Stimulated activated naive CD8-positive, alpha-beta T cell treated with anti-CD3 and anti-CD28 coated beads, Interleukin-15, Interleukin-2, amounts not matched to agents 100 U/mL and 50 U/mL, for 24 hours (primary cell): ENCODE data around the gene SLFN13.
"Not testable (repeated sequence)": the region's sequence is repeated elsewhere in the genome, so short reads cannot be mapped to it uniquely, and the experiment has no call there.

ENCODE experiments used
- ATAC-seq: fragments of 150-1000 bp; cut with Tn5 transposase; one replicate; pipeline ENCODE4 v1.10.0; 2021
- DNase-seq: peaks from one replicate; pipeline ENCODE4 v3.0.0; 2021

The SLFN13 gene

DNA sequence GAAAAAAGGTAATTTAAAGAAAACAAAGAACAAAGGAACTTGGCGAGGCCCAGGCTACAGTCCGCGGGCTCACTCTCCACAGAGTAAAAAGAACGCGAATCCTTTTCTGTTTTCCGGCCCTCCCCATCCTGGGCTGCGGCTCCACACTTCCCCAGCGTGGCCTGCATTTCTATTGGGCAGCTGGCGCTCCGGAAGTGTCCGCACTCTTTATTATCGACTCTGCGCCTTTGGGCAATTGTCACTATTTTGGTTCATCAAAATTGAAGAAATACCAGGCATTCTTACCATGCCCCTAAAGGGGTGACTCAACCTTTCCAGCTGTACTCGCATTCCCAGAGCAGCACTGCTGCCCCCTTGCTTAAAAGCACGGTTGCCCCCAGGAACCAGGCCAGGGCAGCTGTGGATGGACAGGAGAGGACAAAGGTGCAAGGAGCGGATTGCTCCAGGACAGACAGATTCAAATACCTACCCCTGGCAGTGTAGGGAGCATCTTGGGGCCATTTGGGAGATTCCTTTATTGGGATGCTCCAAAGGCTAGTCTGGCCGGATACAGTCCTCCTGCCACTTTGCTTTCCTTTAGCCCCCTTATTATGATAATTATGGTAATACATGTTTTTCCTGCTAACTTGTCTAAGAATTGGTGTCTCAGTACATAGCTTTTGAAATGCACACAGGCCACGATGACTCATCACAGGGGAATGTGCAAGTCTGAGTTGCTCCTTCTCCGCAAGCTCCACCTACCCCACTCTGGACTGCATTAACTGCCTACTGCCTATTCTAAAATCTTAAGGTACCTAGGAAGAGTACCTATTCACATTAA is 15.3 kb downstream of the SLFN13 start:
- ATAC-seq (peak; percentile 94), DNase-seq (peak; percentile 67)

DNA sequence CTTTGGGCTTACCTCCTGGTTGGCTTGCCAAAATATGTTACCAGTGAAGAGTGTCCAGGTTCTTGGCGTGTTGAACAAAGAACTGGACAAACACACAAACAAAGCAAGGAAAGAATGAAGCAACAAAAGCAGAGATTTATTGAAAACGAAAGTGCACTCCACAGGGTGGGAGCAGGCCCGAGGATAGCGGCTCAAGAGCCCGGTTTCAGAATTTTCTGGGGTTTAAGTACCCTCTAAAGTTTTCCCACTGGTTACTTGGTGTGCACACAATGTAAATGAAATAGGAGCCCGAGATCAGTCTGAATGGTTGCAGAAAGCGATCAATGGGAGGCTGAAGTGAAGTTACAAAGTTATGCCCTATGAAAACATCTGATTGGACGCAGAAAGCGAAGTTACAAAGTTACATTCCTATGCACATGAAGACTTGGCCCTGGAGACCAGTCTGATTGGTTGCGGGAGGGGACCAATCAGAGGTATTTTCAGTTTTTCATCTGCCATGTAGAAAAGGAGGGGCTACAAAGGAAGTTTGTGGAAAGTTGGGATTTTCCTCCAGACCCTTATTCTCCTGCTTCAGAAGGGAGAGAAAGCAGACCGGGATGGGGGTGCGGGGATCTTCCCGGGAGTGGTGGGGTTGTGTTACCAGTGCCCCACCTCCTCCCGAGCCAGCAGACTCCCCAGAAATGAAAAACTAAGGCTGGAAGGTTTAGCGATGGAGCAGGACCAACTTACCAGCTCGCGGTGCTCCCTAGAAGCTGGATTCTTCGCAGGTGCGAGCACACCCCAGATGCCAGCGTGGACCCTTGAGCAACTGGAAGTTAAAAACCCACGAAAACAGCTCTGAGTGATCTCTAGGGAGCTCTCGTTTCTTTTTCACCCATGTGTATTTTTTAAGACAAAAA is 16.1 kb downstream of the SLFN13 start, which contains the start of gene SLFN12:
Gene SLFN12, minus strand, starts transcription at position 325 of the 899 bp plus-strand sequence. CDS start 9,472 bp downstream, outside the sequence.
- ATAC-seq: peak; percentile 61
- DNase-seq: peak; percentile 49

DNA sequence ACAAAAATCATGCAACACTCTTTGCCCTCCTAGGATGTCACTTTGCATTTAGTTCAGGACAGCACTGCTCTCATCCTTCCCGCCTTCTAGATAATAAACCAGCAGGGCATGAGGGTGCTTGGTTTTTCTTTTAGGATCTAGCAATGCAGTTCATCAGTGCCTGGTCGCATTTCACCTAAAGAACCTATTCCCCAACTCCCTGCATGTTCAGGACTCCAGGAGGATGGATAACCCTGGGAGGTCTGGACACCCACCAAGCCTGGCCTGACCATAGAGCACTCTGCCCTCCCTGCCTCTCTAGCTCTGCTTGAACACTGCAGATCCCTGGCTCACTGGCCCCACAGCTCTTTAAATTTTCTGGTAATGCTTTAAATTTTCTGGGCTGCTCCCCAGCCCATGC is 18.9 kb downstream of the SLFN13 start:
- no peak for DNase-seq
- no peak for ATAC-seq

DNA sequence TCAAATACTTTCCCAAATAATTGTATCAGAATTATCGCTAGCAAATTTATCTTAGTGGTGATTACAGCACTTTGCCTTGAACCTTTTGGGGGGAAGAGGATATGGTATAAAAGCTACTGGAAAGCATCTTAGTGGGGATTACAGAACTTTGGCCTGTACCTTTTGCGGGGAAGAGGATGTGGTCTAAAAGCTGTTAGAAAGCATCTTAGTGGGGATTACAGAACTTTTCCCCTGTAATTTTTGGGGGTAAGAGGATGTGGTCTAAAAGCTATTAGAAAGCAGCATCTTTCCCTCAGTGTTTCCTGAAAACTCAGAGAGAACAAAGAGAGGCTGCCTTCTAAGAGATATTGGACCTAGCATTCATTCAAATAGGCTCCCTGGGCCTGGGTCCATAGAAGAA is 20.3 kb downstream of the SLFN13 start:
- ATAC-seq: no peak
- no peak for DNase-seq

DNA sequence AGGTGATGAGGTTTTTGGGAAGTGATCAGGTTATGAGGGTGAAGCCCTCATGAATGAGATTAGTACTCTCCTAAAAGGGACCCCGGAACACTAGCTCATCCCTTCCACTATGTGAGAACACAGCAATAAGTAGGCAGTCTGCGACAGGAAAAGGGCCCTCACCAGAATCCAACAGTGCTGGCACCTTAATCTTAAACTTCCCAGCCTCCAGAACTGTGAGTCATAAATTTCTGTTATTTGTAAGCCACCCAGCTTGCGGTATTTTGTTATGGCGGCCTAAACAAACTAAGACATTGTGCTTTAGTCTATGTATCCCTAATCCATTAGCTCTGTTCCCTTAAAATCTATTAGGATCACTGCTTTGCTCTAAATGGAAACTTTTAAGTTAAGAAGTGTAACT is 24.8 kb downstream of the SLFN13 start:
- no peak for ATAC-seq

DNA sequence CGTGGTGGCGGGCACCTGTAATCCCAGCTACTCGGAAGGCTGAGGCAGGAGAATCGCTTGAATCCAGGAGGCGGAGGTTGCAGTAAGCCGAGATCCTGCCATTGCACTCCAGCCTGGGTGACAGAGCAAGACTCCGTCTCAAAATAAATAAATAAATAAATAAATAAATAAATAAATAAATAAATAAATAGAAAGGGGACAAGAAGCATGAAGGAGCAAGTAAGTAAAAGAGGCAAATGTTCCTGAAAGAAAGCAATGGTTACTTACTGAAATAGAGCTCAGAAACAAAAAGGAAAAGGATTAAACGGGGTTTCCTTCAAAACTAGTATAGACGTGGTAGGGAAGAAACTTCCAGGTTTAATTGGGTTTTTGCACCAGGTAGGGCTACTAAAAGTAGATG is 27.5 kb downstream of the SLFN13 start:
- not testable (repeated sequence) for ATAC-seq, DNase-seq

More for the DNA sequence above, 24.8 kb downstream of the SLFN13 start:
- no peak for DNase-seq

DNA sequence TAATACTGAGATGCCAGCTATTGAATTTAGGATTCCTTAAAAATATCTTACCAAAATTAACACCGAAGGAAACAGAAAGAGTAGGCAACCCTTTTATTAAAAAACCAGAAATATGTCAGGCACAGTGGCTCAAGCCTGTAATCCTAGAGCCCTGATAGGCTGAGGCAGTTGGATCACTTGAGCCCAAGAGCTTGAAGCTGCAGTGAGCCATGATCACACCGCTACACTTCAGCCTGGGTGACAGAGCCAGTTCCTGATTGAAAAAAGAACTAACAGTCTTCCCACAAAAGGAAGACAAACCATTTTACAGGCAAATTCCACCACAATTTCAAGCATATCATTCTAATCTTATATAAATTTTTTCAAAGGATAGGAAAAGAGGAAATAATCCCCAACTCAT is 31.9 kb downstream of the SLFN13 start:
- ATAC-seq: no peak
- DNase-seq: no peak

DNA sequence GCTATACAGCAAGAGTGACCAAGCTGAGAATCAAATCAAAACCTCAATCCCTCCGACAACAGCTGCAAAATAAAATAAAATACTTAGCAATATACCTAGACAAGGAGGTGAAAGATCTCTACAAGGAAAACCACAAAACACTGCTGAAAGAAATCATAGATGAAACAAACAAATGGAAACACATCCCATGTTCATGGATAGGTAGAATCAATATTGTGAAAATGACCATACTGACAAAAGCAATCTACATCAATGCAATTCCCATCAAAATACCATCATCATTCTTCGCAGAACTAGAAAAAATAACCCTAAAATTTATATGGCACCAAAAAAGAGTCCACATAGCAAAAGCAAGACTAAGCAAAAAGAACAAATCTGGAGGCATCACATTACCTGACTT is 33.9 kb downstream of the SLFN13 start:
- ATAC-seq, DNase-seq: not testable (repeated sequence)

DNA sequence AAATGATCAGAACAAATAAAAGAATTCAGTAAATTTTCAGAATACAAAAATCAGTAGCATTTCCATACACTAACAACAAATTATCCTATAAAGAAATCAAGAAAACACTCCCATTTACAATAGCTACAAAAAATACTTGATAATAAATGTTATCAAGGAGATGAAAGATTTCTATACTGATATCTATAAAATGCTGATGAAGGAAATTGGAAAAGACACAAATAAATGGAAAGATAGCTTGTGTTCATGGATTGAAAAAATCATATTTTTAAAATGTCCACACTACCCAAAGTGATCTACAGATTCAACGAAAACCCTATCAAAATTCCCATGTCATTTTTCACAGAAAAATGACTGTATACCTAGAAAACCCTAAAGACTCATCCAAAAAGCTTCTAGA is 34.3 kb downstream of the SLFN13 start:
- no peak for ATAC-seq

DNA sequence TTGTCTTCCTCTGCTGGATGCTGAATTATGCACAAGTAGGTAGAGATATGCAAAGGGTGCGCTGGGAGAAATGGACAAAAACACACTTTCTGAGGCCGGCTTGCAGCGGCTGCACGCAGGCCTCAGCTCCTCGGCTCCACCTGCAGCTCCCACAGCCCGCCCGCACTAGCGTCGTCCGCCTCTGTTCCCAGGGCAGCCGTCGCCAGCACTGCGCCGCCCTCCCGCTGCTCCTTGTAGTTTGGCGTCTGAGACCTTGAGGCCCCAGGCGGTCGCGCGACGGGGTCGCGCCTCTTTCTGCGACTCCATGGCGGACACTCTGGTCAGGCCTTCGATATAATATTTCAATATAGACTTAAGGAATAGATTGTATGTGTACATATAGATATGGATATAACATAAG is 41.0 kb downstream of the SLFN13 start:
- no peak for DNase-seq
- ATAC-seq: no peak

More for the DNA sequence above, 34.3 kb downstream of the SLFN13 start:
- no peak for DNase-seq

DNA sequence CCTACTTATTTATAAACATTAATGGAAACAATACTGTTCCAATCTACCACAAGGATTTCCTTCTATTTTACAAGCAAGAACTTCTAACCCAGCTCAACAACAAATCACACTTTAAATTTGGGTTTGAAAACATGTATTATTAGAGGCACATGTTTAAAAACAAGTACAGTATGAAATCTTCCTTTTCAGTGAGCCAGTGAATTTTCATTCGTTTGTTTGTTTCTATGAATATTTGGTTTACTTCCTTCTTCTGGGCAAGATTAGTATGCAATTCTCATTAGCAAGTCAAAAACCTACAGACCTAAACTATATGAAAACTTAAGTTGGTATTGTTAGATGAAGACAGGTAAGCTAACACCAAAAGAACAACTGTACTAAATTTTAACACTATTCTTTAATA is 42.0 kb downstream of the SLFN13 start:
- no peak for DNase-seq
- ATAC-seq: no peak

DNA sequence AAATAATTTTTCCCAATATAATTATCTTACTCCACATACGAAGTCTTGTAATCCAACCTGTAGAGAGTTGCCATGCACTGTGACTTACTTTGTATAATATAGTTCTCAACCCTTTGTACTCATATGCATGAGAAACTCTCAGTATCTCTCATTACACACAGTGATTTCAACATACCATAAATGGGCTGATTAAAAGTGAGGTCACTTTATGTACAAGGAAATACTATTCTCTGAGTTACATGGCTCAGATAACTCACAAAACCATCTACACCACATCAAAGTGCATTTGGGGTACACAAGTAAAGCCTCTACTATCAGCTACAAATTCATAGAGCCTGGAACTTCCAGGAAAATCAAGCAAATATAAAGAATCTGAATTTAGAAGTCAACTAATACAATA is 44.2 kb downstream of the SLFN13 start:
- peak; percentile 55 for ATAC-seq
- DNase-seq: no peak

DNA sequence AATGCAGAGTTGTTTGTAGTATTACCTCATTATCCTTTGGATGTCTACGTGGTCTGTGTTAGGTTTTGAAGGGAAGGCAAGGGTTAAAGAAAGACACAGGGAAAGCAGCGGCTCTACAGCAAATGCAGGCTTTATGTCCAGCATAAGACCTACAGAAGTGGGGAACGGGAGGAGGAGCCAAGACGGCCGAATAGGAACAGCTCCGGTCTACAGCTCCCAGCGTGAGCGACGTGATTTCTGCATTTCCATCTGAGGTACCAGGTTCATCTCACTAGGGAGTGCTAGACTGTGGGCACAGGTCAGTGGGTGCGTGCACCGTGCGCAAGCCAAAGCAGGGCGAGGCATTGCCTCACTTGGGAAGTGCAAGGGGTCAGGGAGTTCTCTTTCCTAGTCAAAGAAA is 54.8 kb downstream of the SLFN13 start:
- not testable (repeated sequence) for DNase-seq, ATAC-seq

DNA sequence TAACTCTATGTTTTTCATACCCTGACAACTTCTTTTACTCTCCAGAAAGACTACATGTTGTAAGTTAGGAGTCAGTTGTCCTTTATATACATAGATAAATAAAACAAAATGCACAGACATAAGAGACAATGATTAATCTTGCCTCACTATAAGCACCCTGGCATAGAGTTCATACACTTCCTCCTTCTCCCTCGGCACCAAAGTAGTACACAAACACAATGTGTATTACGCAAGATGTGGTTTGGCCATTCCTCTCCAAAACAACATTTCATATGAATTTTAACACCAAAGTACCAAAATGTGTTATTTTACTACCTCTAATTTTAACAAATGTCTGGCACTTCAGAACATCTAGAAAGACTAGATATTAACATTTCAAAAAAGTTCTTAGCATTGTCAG is 57.9 kb downstream of the SLFN13 start:
- ATAC-seq (no peak), DNase-seq (no peak)

DNA sequence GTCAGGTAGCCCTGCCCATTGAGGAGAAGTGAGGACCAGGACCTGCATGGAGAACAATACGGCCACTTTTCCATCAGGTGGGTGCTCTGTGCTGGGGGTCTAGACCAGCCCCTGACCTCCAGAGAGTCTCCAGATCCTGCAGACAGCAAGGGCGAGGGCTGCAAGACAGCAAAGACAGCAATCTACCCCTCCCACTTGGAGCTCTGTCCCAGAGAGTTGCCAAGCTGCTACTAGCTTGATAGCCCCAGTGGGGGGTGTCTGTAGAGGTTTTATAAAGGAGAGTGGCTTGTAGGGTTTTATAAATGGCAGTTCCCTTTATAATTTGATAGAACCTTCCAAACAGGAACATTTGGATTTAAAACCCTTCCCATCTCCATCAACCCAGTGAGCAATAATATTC is 58.4 kb downstream of the SLFN13 start:
- DNase-seq (no peak), ATAC-seq (no peak)

DNA sequence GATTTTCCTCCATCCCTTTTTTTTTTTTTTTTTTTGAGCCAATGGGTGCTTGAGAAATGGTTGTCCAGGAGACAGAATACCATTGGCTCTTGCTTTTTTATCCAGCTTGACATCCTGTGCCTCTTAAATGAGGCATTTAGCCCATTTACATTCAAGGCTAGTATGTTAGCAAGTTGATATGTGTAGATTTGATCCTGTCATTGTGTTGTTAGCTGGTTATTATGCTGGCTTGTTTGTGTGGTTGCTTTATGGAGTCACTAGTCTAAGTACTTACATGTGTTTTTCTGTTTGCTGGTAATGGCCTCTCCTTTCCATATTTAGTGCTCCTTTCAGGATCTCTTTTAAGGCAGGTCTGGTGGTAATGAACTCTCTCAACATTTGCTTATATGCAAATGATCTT is 61.1 kb downstream of the SLFN13 start:
- ATAC-seq (no peak), DNase-seq (no peak)
